Measurements from ENCODE around the gene ZNF317.

ZNF317 gene

GRCh38 chr19:9205501-9206113, 65.4 kb downstream of the ZNF317 start:
- 0 out of 2 replicates have a peak overlapping the region, but pooled peaks have one; percentile 27 for H3K4me3 ChIP-seq (ENCODE audit: low read depth, low read length)
- TF ChIP-seq CTCF (IDR thresholded peaks at IDR 0.05; ENCODE audit: low read depth, low read length) = peak; percentile 96

Data from WI38 (cell line).